ENCODE results near the gene HOXB7.

HOXB7 gene

GRCh38 chr17:48632579-48633265 lies 21.9 kb upstream of the HOXB7 start:
- Mint-ChIP-seq H3K4me3 (peak overlapping the region; percentile 69 to 78 (median 72)), H3K9me3 (peaks cover 3% of the 10 kb centered on the region), H3K4me1 (peaks cover 20% of the 10 kb centered on the region), H3K36me3 (ENCODE audit: low read depth) (no peaks in the 10 kb centered on the region), H3K27ac (peak overlapping the region in 2 of 3 experiments; percentile 15 to 19), H3K27me3 (ENCODE audit: low read depth) (peaks cover 100% of the 10 kb centered on the region)
- TF ChIP-seq CTCF (IDR thresholded peaks at IDR 0.05; ENCODE audit: unreplicated experiment in 3 of 3) = no peak

- no peaks in the 10 kb centered on the region for H3K36me3 Mint-ChIP-seq (ENCODE audit: low read depth)
- peaks cover 23% of the 10 kb centered on the region for H3K4me1 Mint-ChIP-seq
- H3K27me3 Mint-ChIP-seq (ENCODE audit: low read depth) = peaks cover 100% of the 10 kb centered on the region
- H3K27ac Mint-ChIP-seq = no peak overlapping the region
- TF ChIP-seq CTCF (IDR thresholded peaks at IDR 0.05; ENCODE audit: unreplicated experiment in 3 of 3) = no peak
- H3K9me3 Mint-ChIP-seq = peaks cover 3% of the 10 kb centered on the region
- H3K4me3 Mint-ChIP-seq = peak overlapping the region; percentile 46 to 78 (median 72)
Observed at GRCh38 chr17:48631693-48632578, 21.1 kb upstream of the HOXB7 start.

- TF ChIP-seq CTCF (IDR thresholded peaks at IDR 0.05; ENCODE audit: unreplicated experiment in 3 of 3) = no peak
- Mint-ChIP-seq H3K4me1 (peaks cover 23% of the 10 kb centered on the region), H3K9me3 (peaks cover 3% of the 10 kb centered on the region)
Observed at GRCh38 chr17:48630925-48631692, 20.3 kb upstream of the HOXB7 start.

GRCh38 chr17:48630009-48630924 lies 19.4 kb upstream of the HOXB7 start:
- no peak overlapping the region for H3K27ac Mint-ChIP-seq
- H3K4me1 Mint-ChIP-seq = peaks cover 28% of the 10 kb centered on the region
- no peaks in the 10 kb centered on the region for H3K36me3 Mint-ChIP-seq (ENCODE audit: low read depth)
- TF ChIP-seq CTCF (IDR thresholded peaks at IDR 0.05; ENCODE audit: unreplicated experiment in 3 of 3) = no peak
- H3K4me3 Mint-ChIP-seq = peak overlapping the region in 2 of 3 experiments; percentile 33 to 68
- peaks cover 3% of the 10 kb centered on the region for H3K9me3 Mint-ChIP-seq
- peaks cover 100% of the 10 kb centered on the region for H3K27me3 Mint-ChIP-seq (ENCODE audit: low read depth)

More at GRCh38 chr17:48630925-48631692, 20.3 kb upstream of the HOXB7 start:
- peak overlapping the region; percentile 43 to 72 (median 60) for H3K4me3 Mint-ChIP-seq
- H3K36me3 Mint-ChIP-seq (ENCODE audit: low read depth) = no peaks in the 10 kb centered on the region
- no peak overlapping the region for H3K27ac Mint-ChIP-seq
- peaks cover 100% of the 10 kb centered on the region for H3K27me3 Mint-ChIP-seq (ENCODE audit: low read depth)

GRCh38 chr17:48629411-48629759 lies 18.6 kb upstream of the HOXB7 start:
- peaks cover 100% of the 10 kb centered on the region for H3K27me3 Mint-ChIP-seq (ENCODE audit: low read depth)
- peak overlapping the region; percentile 27 to 75 (median 70) for H3K4me3 Mint-ChIP-seq
- H3K27ac Mint-ChIP-seq = no peak overlapping the region
- H3K4me1 Mint-ChIP-seq = peaks cover 29% of the 10 kb centered on the region
- peaks cover 3% of the 10 kb centered on the region for H3K9me3 Mint-ChIP-seq
- H3K36me3 Mint-ChIP-seq (ENCODE audit: low read depth) = no peaks in the 10 kb centered on the region
- no peak for TF ChIP-seq CTCF (IDR thresholded peaks at IDR 0.05; ENCODE audit: unreplicated experiment in 3 of 3)
